UCSD-AML1 (cell line): ENCODE measurements around the gene SCAPER.
"Not testable (repeated sequence)": the region's sequence is repeated elsewhere in the genome, so short reads cannot be mapped to it uniquely, and the experiment has no call there.

ENCODE experiments used
- DNase-seq: peaks from one replicate; lab custom pipeline; 2025; ENCODE audit not compliant: unreplicated experiment; lab: John Stamatoyannopoulos, UW

Gene SCAPER

GRCh38 chr15:76861815-76862397, 43.2 kb downstream of the SCAPER start:
- no peak for DNase-seq

- DNase-seq: no peak
Measured at GRCh38 chr15:76860201-76860600, 44.9 kb downstream of the SCAPER start.

GRCh38 chr15:76850367-76850766, 54.8 kb downstream of the SCAPER start:
- not testable (repeated sequence) for DNase-seq

GRCh38 chr15:76846782-76847181, 58.4 kb downstream of the SCAPER start:
- DNase-seq: no peak

- DNase-seq: no peak
Measured at GRCh38 chr15:76844096-76844495, 61.0 kb downstream of the SCAPER start.

- DNase-seq: no peak
Measured at GRCh38 chr15:76843269-76843668, 61.9 kb downstream of the SCAPER start.

GRCh38 chr15:76840830-76841460, 64.2 kb downstream of the SCAPER start:
- no peak for DNase-seq

- DNase-seq: no peak
Measured at GRCh38 chr15:76839173-76839572, 66.0 kb downstream of the SCAPER start.

GRCh38 chr15:76837474-76837873, 67.7 kb downstream of the SCAPER start:
- no peak for DNase-seq

- no peak for DNase-seq
Measured at GRCh38 chr15:76829939-76830338, 75.2 kb downstream of the SCAPER start.

- no peak for DNase-seq
Measured at GRCh38 chr15:76823890-76824289, 81.2 kb downstream of the SCAPER start.

- no peak for DNase-seq
Measured at GRCh38 chr15:76823303-76823702, 81.8 kb downstream of the SCAPER start.

GRCh38 chr15:76818926-76819325, 86.2 kb downstream of the SCAPER start:
- not testable (repeated sequence) for DNase-seq

- DNase-seq: no peak
Measured at GRCh38 chr15:76815421-76815820, 89.7 kb downstream of the SCAPER start.

- DNase-seq: no peak
Measured at GRCh38 chr15:76812381-76812780, 92.8 kb downstream of the SCAPER start.

GRCh38 chr15:76809412-76810103, 95.6 kb downstream of the SCAPER start:
- DNase-seq: no peak

GRCh38 chr15:76803049-76803571, 102.0 kb downstream of the SCAPER start:
- DNase-seq: no peak

- no peak for DNase-seq
Measured at GRCh38 chr15:76802411-76802810, 102.7 kb downstream of the SCAPER start.

- no peak for DNase-seq
Measured at GRCh38 chr15:76799760-76800159, 105.4 kb downstream of the SCAPER start.

GRCh38 chr15:76795217-76795616, 109.9 kb downstream of the SCAPER start:
- no peak for DNase-seq

GRCh38 chr15:76793162-76793561, 112.0 kb downstream of the SCAPER start:
- no peak for DNase-seq

GRCh38 chr15:76791511-76791910, 113.6 kb downstream of the SCAPER start:
- DNase-seq: no peak
